PC-9 (cell line): ENCODE results near the gene CARMIL3.

Source experiments
- EZH2 ChIP-seq: fragments of 200-600 bp; sonication (generic); IDR thresholded peaks from 2 replicates; pipeline ENCODE4 v1.8.0; 2017; ENCODE audit warnings: antibody characterized with exemption, low read depth
- TF ChIP-seq, protein P1 (sequence below): fragments of 200-600 bp; sonication (generic); conservative IDR thresholded peaks from 2 replicates; pipeline ENCODE4 v1.6.1; 2017; ENCODE audit warnings: mixed run types, antibody characterized with exemption, mild to moderate bottlenecking, moderate library complexity

DNA sequence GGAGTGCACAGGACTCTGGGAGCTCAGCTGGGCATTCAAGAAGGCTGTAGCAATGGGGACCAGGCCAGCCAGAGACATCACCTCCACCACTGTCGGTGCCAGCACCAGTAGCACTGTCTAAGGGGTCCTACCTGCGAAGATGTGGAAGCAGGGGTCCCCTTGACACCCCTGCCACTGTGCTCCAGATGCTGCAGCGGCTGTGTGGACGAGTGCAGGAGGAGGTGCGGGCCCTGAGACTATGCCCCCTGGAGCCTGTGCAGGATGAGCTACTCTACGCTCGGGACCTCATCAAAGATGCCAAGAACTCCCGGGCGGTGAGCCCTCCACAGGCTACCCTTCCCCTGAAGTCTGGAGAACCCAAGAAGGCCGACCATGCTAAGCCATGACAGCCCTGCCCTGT, 8.6 kb downstream of the CARMIL3 start:
- TF ChIP-seq, protein P1, sequence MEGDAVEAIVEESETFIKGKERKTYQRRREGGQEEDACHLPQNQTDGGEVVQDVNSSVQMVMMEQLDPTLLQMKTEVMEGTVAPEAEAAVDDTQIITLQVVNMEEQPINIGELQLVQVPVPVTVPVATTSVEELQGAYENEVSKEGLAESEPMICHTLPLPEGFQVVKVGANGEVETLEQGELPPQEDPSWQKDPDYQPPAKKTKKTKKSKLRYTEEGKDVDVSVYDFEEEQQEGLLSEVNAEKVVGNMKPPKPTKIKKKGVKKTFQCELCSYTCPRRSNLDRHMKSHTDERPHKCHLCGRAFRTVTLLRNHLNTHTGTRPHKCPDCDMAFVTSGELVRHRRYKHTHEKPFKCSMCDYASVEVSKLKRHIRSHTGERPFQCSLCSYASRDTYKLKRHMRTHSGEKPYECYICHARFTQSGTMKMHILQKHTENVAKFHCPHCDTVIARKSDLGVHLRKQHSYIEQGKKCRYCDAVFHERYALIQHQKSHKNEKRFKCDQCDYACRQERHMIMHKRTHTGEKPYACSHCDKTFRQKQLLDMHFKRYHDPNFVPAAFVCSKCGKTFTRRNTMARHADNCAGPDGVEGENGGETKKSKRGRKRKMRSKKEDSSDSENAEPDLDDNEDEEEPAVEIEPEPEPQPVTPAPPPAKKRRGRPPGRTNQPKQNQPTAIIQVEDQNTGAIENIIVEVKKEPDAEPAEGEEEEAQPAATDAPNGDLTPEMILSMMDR: no peak
- TF ChIP-seq EZH2: no peak
